Smooth muscle cell (in vitro differentiated cells): ENCODE measurements around the gene CEP70. TPM values are rescaled to one million over a fixed set of nuclear protein-coding genes. Genes with fewer than 3 reads are reported as not detected.
"Not testable (repeated sequence)": the region's sequence is repeated elsewhere in the genome, so short reads cannot be mapped to it uniquely, and the experiment has no call there.

Experiments
- DNase-seq: peaks from one replicate; lab custom pipeline; 2025; ENCODE audit not compliant: unreplicated experiment; lab: John Stamatoyannopoulos, UW
- H2AFZ ChIP-seq: fragments of 200-600 bp; sonication (generic); 2 replicates; pipeline ENCODE4 v1.6.0; 2016; ENCODE audit warnings: antibody characterized with exemption, low read depth, mild to moderate bottlenecking
- H3F3A ChIP-seq: fragments of 200-600 bp; sonication (generic); 2 replicates; pipeline ENCODE4 v1.6.0; 2017; ENCODE audit warnings: antibody characterized with exemption, low read depth
- H3K27ac ChIP-seq: fragments of 200-600 bp; sonication (generic); 2 replicates; pipeline ENCODE4 v1.5.1; 2016; ENCODE audit warnings: low read depth, mild to moderate bottlenecking
- H3K27me3 ChIP-seq: fragments of 200-600 bp; sonication (generic); 2 replicates; pipeline ENCODE4 v1.6.1; 2016; ENCODE audit warnings: low read depth, mild to moderate bottlenecking
- H3K36me3 ChIP-seq: fragments of 200-600 bp; sonication (generic); 2 replicates; pipeline ENCODE4 v1.5.1; 2016; ENCODE audit warnings: low read depth
- H3K4me1 ChIP-seq: fragments of 200-600 bp; sonication (generic); 2 replicates; pipeline ENCODE4 v1.5.1; 2016; ENCODE audit warnings: low read depth
- H3K4me2 ChIP-seq: fragments of 200-600 bp; sonication (generic); 2 replicates; pipeline ENCODE4 v1.6.0; 2016; ENCODE audit warnings: mild to moderate bottlenecking
- H3K4me3 ChIP-seq: fragments of 200-600 bp; sonication (generic); 2 replicates; pipeline ENCODE4 v1.5.1; 2016; ENCODE audit warnings: mild to moderate bottlenecking
- H3K79me2 ChIP-seq: fragments of 200-600 bp; sonication (generic); 2 replicates; pipeline ENCODE4 v1.6.0; 2016; ENCODE audit warnings: low read depth, mild to moderate bottlenecking
- H3K9ac ChIP-seq: fragments of 200-600 bp; sonication (generic); 2 replicates; pipeline ENCODE4 v1.6.0; 2016; ENCODE audit warnings: low read depth
- H3K9me3 ChIP-seq: fragments of 200-600 bp; sonication (generic); replicated peaks from 2 replicates; pipeline ENCODE4 v1.5.1; 2016; ENCODE audit warnings: low read depth
- H4K20me1 ChIP-seq: fragments of 200-600 bp; sonication (generic); 2 replicates; pipeline ENCODE4 v1.6.0; 2016; ENCODE audit warnings: low read depth
- CTCF ChIP-seq: fragments of 200-600 bp; sonication (generic); IDR thresholded peaks from 2 replicates; pipeline ENCODE4 v1.5.1; 2017; ENCODE audit warnings: borderline replicate concordance, mild to moderate bottlenecking, antibody characterized with exemption; ENCODE audit not compliant: insufficient read depth, poor library complexity, severe bottlenecking
- WGBS: methylation state at CpG from one replicate; pipeline ENCODE4 v1.1.7; 2016; ENCODE audit warnings: low lambda C conversion rate; 5-methylcytosine and 5-hydroxymethylcytosine counted together
- polyA plus RNA-seq: library from polyadenylated mRNA; unstranded; fragments of >200 nt; fragmentation: Nextera tagmentation; extraction: Ambion mirVana; gene quantifications from 2 replicates; pipeline ENCODE4 v1.2.1, GENCODE V29; 2016
- total RNA-seq: library from RNA; depleted of rRNA; stranded (reverse); fragments of >200 nt; gene quantifications from 2 replicates; pipeline ENCODE4 v1.2.3, GENCODE V29; 2014

The CEP70 gene
- total and polyA plus RNA-seq, 2 experiments from 2014 or later = 6.3 to 17.1 TPM

GRCh38 chr3:138455801-138456716 lies 138.0 kb downstream of the CEP70 start:
- Histone ChIP-seq H3K4me3 (no peak overlapping the region), H3K27ac (no peak overlapping the region), H3K36me3 (no peaks in the 10 kb centered on the region), H3K4me2 (no peak overlapping the region), H3K9me3 (no peaks in the 10 kb centered on the region), H3K4me1 (no peaks in the 10 kb centered on the region), H3F3A (no peaks in the 10 kb centered on the region), H3K79me2 (no peaks in the 10 kb centered on the region), H3K9ac (no peak overlapping the region), H2AFZ (no peak overlapping the region), H3K27me3 (no peaks in the 10 kb centered on the region), H4K20me1 (no peaks in the 10 kb centered on the region)
- DNase-seq = no peak
- no peak for TF ChIP-seq CTCF
- 95% methylated on average over 13 of the region's 13 CpGs for WGBS

GRCh38 chr3:138453940-138454339 lies 140.1 kb downstream of the CEP70 start:
- not testable (repeated sequence) for H3K4me1 ChIP-seq, H3K4me2 ChIP-seq, H3K4me3 ChIP-seq, H3K27ac ChIP-seq, H3K9ac ChIP-seq, H3F3A ChIP-seq, H4K20me1 ChIP-seq, H3K9me3 ChIP-seq, H3K27me3 ChIP-seq, H2AFZ ChIP-seq, H3K79me2 ChIP-seq, DNase-seq, H3K36me3 ChIP-seq
- 93% methylated on average over 8 of the region's 8 CpGs for WGBS

GRCh38 chr3:138452436-138452835 lies 141.6 kb downstream of the CEP70 start:
- no peaks in the 10 kb centered on the region for H4K20me1 ChIP-seq
- WGBS = 75% methylated on average over 6 of the region's 6 CpGs
- no peaks in the 10 kb centered on the region for H3K4me1 ChIP-seq
- no peaks in the 10 kb centered on the region for H3K79me2 ChIP-seq
- TF ChIP-seq CTCF = no peak
- no peak overlapping the region for H3K4me3 ChIP-seq
- H3K27ac ChIP-seq = no peak overlapping the region
- H3K4me2 ChIP-seq = no peak overlapping the region
- H3K9me3 ChIP-seq = no peaks in the 10 kb centered on the region
- H2AFZ ChIP-seq = no peak overlapping the region
- no peaks in the 10 kb centered on the region for H3F3A ChIP-seq
- H3K9ac ChIP-seq = no peak overlapping the region
- H3K27me3 ChIP-seq = no peaks in the 10 kb centered on the region
- no peak for DNase-seq
- H3K36me3 ChIP-seq = no peaks in the 10 kb centered on the region

- no peak for DNase-seq
- Histone ChIP-seq H3K9ac (no peak overlapping the region), H3K36me3 (no peaks in the 10 kb centered on the region), H3K4me1 (no peaks in the 10 kb centered on the region), H3K4me3 (no peak overlapping the region), H3K9me3 (no peaks in the 10 kb centered on the region), H2AFZ (no peak overlapping the region), H3K27ac (no peak overlapping the region), H3F3A (no peaks in the 10 kb centered on the region), H4K20me1 (no peaks in the 10 kb centered on the region), H3K4me2 (no peak overlapping the region), H3K27me3 (no peaks in the 10 kb centered on the region), H3K79me2 (no peaks in the 10 kb centered on the region)
- no peak for TF ChIP-seq CTCF
- WGBS = 92% methylated on average over 43 of the region's 43 CpGs
These were observed 142.4 kb downstream of the CEP70 start for GRCh38 chr3:138451595-138452162.
